DND-41 (cell line): ENCODE measurements around the gene SOX12.

Experiments
- ATAC-seq: fragments of 200-7000 bp; cut with Tn5 transposase; 3 replicates; pipeline ENCODE4 v1.9.1; 2021; ENCODE audit warnings: low read depth; ENCODE audit not compliant: insufficient read depth
- DNase-seq: peaks from one replicate; pipeline ENCODE4 v3.0.0-alpha.2; 2020
- H2AFZ ChIP-seq: 2 replicates; pipeline ENCODE4 v1.6.0; 2012; ENCODE audit warnings: low read depth, low read length
- H3K27ac ChIP-seq: 2 replicates; pipeline ENCODE4 v1.5.1; 2012; ENCODE audit warnings: low read length, inconsistent platforms
- H3K27me3 ChIP-seq: fragments of 200-600 bp; sonication (generic); 2 replicates; pipeline ENCODE4 v1.6.0; 2012; ENCODE audit warnings: low read length, mild to moderate bottlenecking, inconsistent platforms; ENCODE audit not compliant: insufficient read depth, poor library complexity
- H3K36me3 ChIP-seq: 2 replicates; pipeline ENCODE4 v1.5.1; 2012; ENCODE audit warnings: low read length, inconsistent platforms; ENCODE audit not compliant: insufficient read depth
- H3K4me1 ChIP-seq: 2 replicates; pipeline ENCODE4 v1.5.1; 2012; ENCODE audit warnings: mild to moderate bottlenecking, low read length; ENCODE audit not compliant: insufficient read depth
- H3K4me2 ChIP-seq: 2 replicates; pipeline ENCODE4 v1.6.0; 2012; ENCODE audit warnings: mild to moderate bottlenecking, moderate library complexity, low read length, inconsistent platforms; ENCODE audit not compliant: insufficient read depth
- H3K4me3 ChIP-seq, 2 experiments: fragments of 200-600 bp in 1 of 2; shearing (Covaris generic) in 1 of 2; 2 replicates each; pipeline ENCODE4 v1.5.1; 2012 to 2016; ENCODE audit warnings: inconsistent platforms in 2 of 2, low read length in 2 of 2, mild to moderate bottlenecking in 2 of 2, low read depth in 1 of 2, moderate library complexity in 1 of 2
- H3K79me2 ChIP-seq: 2 replicates; pipeline ENCODE4 v1.6.0; 2012; ENCODE audit warnings: low read length, inconsistent platforms; ENCODE audit not compliant: insufficient read depth
- H3K9ac ChIP-seq: 2 replicates; pipeline ENCODE4 v1.6.0; 2012; ENCODE audit warnings: low read depth, mild to moderate bottlenecking, inconsistent platforms, low read length, moderate library complexity
- H3K9me3 ChIP-seq: 2 replicates; pipeline ENCODE4 v1.5.1; 2012; ENCODE audit warnings: low read length, moderate library complexity, mild to moderate bottlenecking, inconsistent platforms; ENCODE audit not compliant: insufficient read depth, severe bottlenecking
- H4K20me1 ChIP-seq: 2 replicates; pipeline ENCODE4 v1.6.0; 2012; ENCODE audit warnings: low read length; ENCODE audit not compliant: insufficient read depth
- EZH2 ChIP-seq: IDR thresholded peaks from 3 replicates; pipeline ENCODE4 v1.6.1; 2012; ENCODE audit warnings: borderline replicate concordance, low read depth, mild to moderate bottlenecking, moderate library complexity, low read length, inconsistent platforms; ENCODE audit not compliant: severe bottlenecking
- TF ChIP-seq, protein P1 (sequence below): IDR thresholded peaks from 2 replicates; pipeline ENCODE4 v1.5.1; 2012; ENCODE audit warnings: borderline replicate concordance, low read length, moderate library complexity, mild to moderate bottlenecking; ENCODE audit not compliant: poor library complexity, severe bottlenecking; ENCODE audit errors: extremely low read depth

SOX12 gene

GRCh38 chr20:367486-367887, 42.1 kb downstream of the SOX12 start:
- Histone ChIP-seq H3K79me2 (no peaks in the 10 kb centered on the region), H3K9ac (no peak overlapping the region), H3K4me2 (no peak overlapping the region), H3K9me3 (no peaks in the 10 kb centered on the region), H4K20me1 (no peaks in the 10 kb centered on the region; the same call in 1 of the 2 replicates), H3K27ac (no peak overlapping the region), H3K27me3 (no peaks in the 10 kb centered on the region), H3K36me3 (no peaks in the 10 kb centered on the region), H3K4me1 (peaks cover 22% of the 10 kb centered on the region), H3K4me3 (no peak overlapping the region), H2AFZ (no peak overlapping the region)
- DNase-seq (no peak), ATAC-seq (no peak)
- TF ChIP-seq, protein P1, sequence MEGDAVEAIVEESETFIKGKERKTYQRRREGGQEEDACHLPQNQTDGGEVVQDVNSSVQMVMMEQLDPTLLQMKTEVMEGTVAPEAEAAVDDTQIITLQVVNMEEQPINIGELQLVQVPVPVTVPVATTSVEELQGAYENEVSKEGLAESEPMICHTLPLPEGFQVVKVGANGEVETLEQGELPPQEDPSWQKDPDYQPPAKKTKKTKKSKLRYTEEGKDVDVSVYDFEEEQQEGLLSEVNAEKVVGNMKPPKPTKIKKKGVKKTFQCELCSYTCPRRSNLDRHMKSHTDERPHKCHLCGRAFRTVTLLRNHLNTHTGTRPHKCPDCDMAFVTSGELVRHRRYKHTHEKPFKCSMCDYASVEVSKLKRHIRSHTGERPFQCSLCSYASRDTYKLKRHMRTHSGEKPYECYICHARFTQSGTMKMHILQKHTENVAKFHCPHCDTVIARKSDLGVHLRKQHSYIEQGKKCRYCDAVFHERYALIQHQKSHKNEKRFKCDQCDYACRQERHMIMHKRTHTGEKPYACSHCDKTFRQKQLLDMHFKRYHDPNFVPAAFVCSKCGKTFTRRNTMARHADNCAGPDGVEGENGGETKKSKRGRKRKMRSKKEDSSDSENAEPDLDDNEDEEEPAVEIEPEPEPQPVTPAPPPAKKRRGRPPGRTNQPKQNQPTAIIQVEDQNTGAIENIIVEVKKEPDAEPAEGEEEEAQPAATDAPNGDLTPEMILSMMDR, result no peak
- TF ChIP-seq EZH2, result no peak

GRCh38 chr20:368915-369314, 43.6 kb downstream of the SOX12 start:
- no peaks in the 10 kb centered on the region for H3K79me2 ChIP-seq
- H3K4me2 ChIP-seq, result no peak overlapping the region
- H3K27ac ChIP-seq, result no peak overlapping the region
- peaks cover 22% of the 10 kb centered on the region for H3K4me1 ChIP-seq
- no peak for TF ChIP-seq EZH2
- TF ChIP-seq, protein P1, result no peak
- H3K36me3 ChIP-seq, result no peaks in the 10 kb centered on the region
- H2AFZ ChIP-seq, result no peak overlapping the region
- no peak overlapping the region for H3K4me3 ChIP-seq
- ATAC-seq (no peak), DNase-seq (no peak)
- no peaks in the 10 kb centered on the region for H3K9me3 ChIP-seq
- H4K20me1 ChIP-seq, result no peaks in the 10 kb centered on the region
- H3K27me3 ChIP-seq, result no peaks in the 10 kb centered on the region
- H3K9ac ChIP-seq, result no peak overlapping the region

GRCh38 chr20:370151-370600, 44.8 kb downstream of the SOX12 start:
- Histone ChIP-seq H3K4me1 (peaks cover 18% of the 10 kb centered on the region), H3K9ac (no peak overlapping the region), H2AFZ (no peak overlapping the region)

More at GRCh38 chr20:370151-370600, 44.8 kb downstream of the SOX12 start:
- Histone ChIP-seq H3K27me3 (no peaks in the 10 kb centered on the region), H3K4me2 (no peak overlapping the region), H3K4me3 (no peak overlapping the region), H4K20me1 (no peaks in the 10 kb centered on the region), H3K9me3 (no peaks in the 10 kb centered on the region), H3K79me2 (no peaks in the 10 kb centered on the region), H3K27ac (no peak overlapping the region), H3K36me3 (no peaks in the 10 kb centered on the region)
- ATAC-seq, result no peak
- DNase-seq, result no peak
- TF ChIP-seq EZH2, result no peak
- TF ChIP-seq, protein P1, result no peak
